Heart left ventricle (tissue), 16 donors: Measurements from ENCODE around the gene CDT1. TPM values are rescaled to one million over a fixed set of nuclear protein-coding genes. Genes with fewer than 3 reads are reported as not detected.

Experiments used
- ATAC-seq, 4 donors: fragments of 200-7000 bp; cut with Tn5 transposase; one replicate each; pipeline ENCODE4 v1.9.1; 2020 to 2022; ENCODE audit warnings: moderate library complexity in 4 of 4, mild to moderate bottlenecking in 3 of 4, moderate number of reproducible peaks in 1 of 4
- DNase-seq, 5 donors: peaks; one replicate each; pipeline ENCODE4 v3.0.0-alpha.2; 2020
- H3K27ac ChIP-seq, 12 donors: fragments of 200-600 bp; sonication (generic) in 4 of 12; one replicate each; pipeline versions ENCODE4 v1.5.0 to v1.8.0; 2016 to 2022; ENCODE audit warnings: mild to moderate bottlenecking in 2 of 12
- H3K27me3 ChIP-seq, 9 donors: fragments of 200-600 bp; sonication (generic) in 2 of 9; one replicate each; pipeline versions ENCODE4 v1.5.1 to v1.8.0; 2016 to 2022; ENCODE audit warnings: mild to moderate bottlenecking in 3 of 9
- H3K36me3 ChIP-seq, 9 donors: fragments of 200-600 bp; sonication (generic) in 2 of 9; one replicate each; pipeline versions ENCODE4 v1.5.0 to v1.8.0; 2018 to 2022; ENCODE audit warnings: mild to moderate bottlenecking in 2 of 9
- H3K4me1 ChIP-seq, 12 donors: fragments of 200-600 bp; sonication (generic) in 4 of 12; one replicate each; pipeline versions ENCODE4 v1.5.0 to v1.8.0; 2016 to 2022; ENCODE audit warnings: mild to moderate bottlenecking in 3 of 12
- H3K4me3 ChIP-seq, 12 donors: fragments of 200-600 bp; sonication (generic) in 4 of 12; one replicate each; pipeline versions ENCODE4 v1.5.0 to v1.8.0; 2017 to 2022; ENCODE audit warnings: mild to moderate bottlenecking in 9 of 12, moderate library complexity in 4 of 12
- H3K9me3 ChIP-seq, 12 donors: fragments of 200-600 bp; sonication (generic) in 4 of 12; one replicate each; pipeline versions ENCODE4 v1.5.0 to v1.8.0; 2016 to 2022; ENCODE audit warnings: mild to moderate bottlenecking in 1 of 12
- CTCF ChIP-seq, 12 donors: fragments of 200-600 bp; sonication (generic) in 4 of 12; IDR thresholded peaks; one replicate each; pipeline versions ENCODE4 v1.5.0 to v1.8.0; 2018 to 2022; ENCODE audit warnings: antibody characterized with exemption in 12 of 12, mild to moderate bottlenecking in 5 of 12
- POLR2A ChIP-seq, 2 donors: fragments of 450-650 bp; IDR thresholded peaks; one replicate each; pipeline ENCODE4 v1.6.1; 2017; ENCODE audit warnings: antibody characterized with exemption in 2 of 2, mild to moderate bottlenecking in 2 of 2, moderate library complexity in 2 of 2
- WGBS, 4 donors: extraction: QIAGEN DNeasy Blood & Tissue Kit in 2 of 4; methylation state at CpG; one replicate each; pipeline versions ENCODE4 v1.1.5 to v1.1.7; 2013 to 2018; 5-methylcytosine and 5-hydroxymethylcytosine counted together
- intact Hi-C, 10 donors: fragments of 100-400 bp; cut with DNase I; formaldehyde crosslinking; loops; one replicate each; pipeline versions ENCODE4 v1.11.1 to v1.14.2; 2022
- polyA plus RNA-seq, 2 donors: library from polyadenylated mRNA; stranded (reverse); fragments of 200-250 nt; gene quantifications; one replicate each; pipeline ENCODE4 v1.2.3, GENCODE V29; 2013
- total RNA-seq, 9 donors: library from RNA; depleted of rRNA in 2 of 9; stranded (reverse); fragments of >200 nt in 2 of 9; fragmentation: NEBNext Ultra II Directional in 3 of 9; extraction: Animal tissue kit (Norgen Biotek cat#: 25700) in 3 of 9; gene quantifications; one replicate each; pipeline versions ENCODE4 v1.1.0 to v1.2.4, GENCODE V29; 2016 to 2023
- donor health status: ischemic (EF 13 %, LVEDD 7.1; RV severe dilation, severe dysfunction).
- donor health status: healthy with polysubstance abuse.
- donor health status: DM: no; HTN: yes; CAD: no.
- donor health status: DM: no; HTN: no; CAD: no.
- donor health status: ischemic (EF 25% LVEDD 6.9; RV normal size, moderate dysfunction).
- donor health status: ischemic (EF 25% LVEDD 5.7; RV mildly dilated, moderate dysfunction).
- donor health status: healthy.
- donor health status: DM: yes; HTN: yes; CAD: no.
- donor health status: ischemic (EF 35%, LVEDD 5.7; RV mildly dilated, moderate dysfunction).
- donor health status: nonischemic (EF 11% LVEDD 7.7; RV severe dilation, severe dysfunction).
- donor health status: DM: yes; HTN: yes; CAD: no.
- donor health status: PGD.
- donor health status: ischemic (EF 29% LVEDD 5.4; RV normal size, mild dysfunction).
- donor health status: nonischemic (EF 23%, LVEDD 6.1; RV moderate dilation, normal function).

CDT1 gene
- total and polyA plus RNA-seq, 11 donors, result 0.19 to 6.1 (median 0.61) TPM

GRCh38 chr16:88809676-88810165, 6.1 kb downstream of the CDT1 start:
- H3K27ac ChIP-seq, result peak overlapping the region in 1 of 12 donors; percentile 91
- no peaks in the 10 kb centered on the region for H3K9me3 ChIP-seq
- TF ChIP-seq CTCF (IDR thresholded peaks at IDR 0.05), result no peak
- no peak for TF ChIP-seq POLR2A (IDR thresholded peaks at IDR 0.05)
- DNase-seq (peak in 1 of 5 donors; percentile 23), ATAC-seq (no peak)
- H3K36me3 ChIP-seq, result peaks cover 0 to 28% (median 4%) of the 10 kb centered on the region in 9 donors
- peak overlapping the region in 1 of 12 donors; percentile 88 for H3K4me3 ChIP-seq
- H3K4me1 ChIP-seq, result peaks cover 0 to 47% (median 24%) of the 10 kb centered on the region in 12 donors
- 85 to 89% (median 86%) methylated on average over 10 of the region's 10 CpGs for WGBS, 4 donors
- no peaks in the 10 kb centered on the region for H3K27me3 ChIP-seq
- intact Hi-C loops, result loop anchor here in 8 of 10 donors (5.0 to 10.0 kb wide), 10 partner anchors 48 to 405 kb away; partner anchors contain the start of genes ACSF3 (in 3 of the 8), GALNS (in 1 of the 8), PABPN1L (in 1 of the 8) and TRAPPC2L (in 1 of the 8)

- H3K36me3 ChIP-seq, result peaks cover 0 to 28% (median 4%) of the 10 kb centered on the region in 9 donors
- peak overlapping the region in 11 of 12 donors; percentile 57 to 88 (median 78) for H3K4me3 ChIP-seq
- no peaks in the 10 kb centered on the region for H3K9me3 ChIP-seq
- 47 to 57% (median 51%) methylated on average over 7 to 12 of the region's 12 CpGs for WGBS, 4 donors
- intact Hi-C loops, result loop anchor here in 8 of 10 donors (5.0 to 10.0 kb wide), 10 partner anchors 47 to 404 kb away; partner anchors contain the start of genes ACSF3 (in 3 of the 8), GALNS (in 1 of the 8), PABPN1L (in 1 of the 8) and TRAPPC2L (in 1 of the 8)
- ATAC-seq, result no peak
- TF ChIP-seq CTCF (IDR thresholded peaks at IDR 0.05) (no peak), POLR2A (IDR thresholded peaks at IDR 0.05) (no peak)
- DNase-seq, result peak in 1 of 5 donors; percentile 31
- peak overlapping the region in 8 of 12 donors; percentile 85 to 98 (median 94) for H3K27ac ChIP-seq
- H3K4me1 ChIP-seq, result peaks cover 0 to 41% (median 24%) of the 10 kb centered on the region in 12 donors
- no peaks in the 10 kb centered on the region for H3K27me3 ChIP-seq
Observed at GRCh38 chr16:88810166-88810911, 6.8 kb downstream of the CDT1 start.

- peak; percentile 55 to 82 (median 75) for ATAC-seq
- Histone ChIP-seq H3K36me3 (peaks cover 0 to 28% (median 4%) of the 10 kb centered on the region in 9 donors), H3K27ac (peak overlapping the region; percentile 72 to 98 (median 92)), H3K9me3 (no peaks in the 10 kb centered on the region), H3K4me1 (peaks cover 0 to 41% (median 24%) of the 10 kb centered on the region in 12 donors), H3K27me3 (no peaks in the 10 kb centered on the region), H3K4me3 (peak overlapping the region; percentile 41 to 88 (median 78))
- intact Hi-C loops, result loop anchor here in 8 of 10 donors (5.0 to 10.0 kb wide), 10 partner anchors 46 to 404 kb away; partner anchors contain the start of genes ACSF3 (in 3 of the 8), GALNS (in 1 of the 8), PABPN1L (in 1 of the 8) and TRAPPC2L (in 1 of the 8)
- no peak for TF ChIP-seq POLR2A (IDR thresholded peaks at IDR 0.05)
- no peak for TF ChIP-seq CTCF (IDR thresholded peaks at IDR 0.05)
- peak; percentile 77 to 89 (median 82) for DNase-seq
- WGBS, 4 donors, result 0 to 12% (median 4%) methylated on average over 18 to 65 of the region's 65 CpGs
Observed at GRCh38 chr16:88810912-88811768, 7.6 kb downstream of the CDT1 start.
